Thoracic aorta (tissue), 2 donors: ENCODE data around the gene ATP6V0B. TPM values are rescaled to one million over a fixed set of nuclear protein-coding genes. Genes with fewer than 3 reads are reported as not detected.

Source experiments
- ATAC-seq: fragments of 150-250 bp; one replicate; pipeline ENCODE4 v1.8.0; 2017; ENCODE audit warnings: low read depth; ENCODE audit not compliant: insufficient number of reproducible peaks, low FRiP score
- DNase-seq: peaks from one replicate; pipeline ENCODE4 v3.0.0-alpha.2; 2020; ENCODE audit warnings: low spot score
- H3K27ac ChIP-seq, 2 donors: fragments of 200-600 bp; sonication (generic); 1 replicate in 1 of 2; 2 replicates in 1 of 2; pipeline ENCODE4 v1.5.1; 2016; ENCODE audit warnings: mild to moderate bottlenecking in 2 of 2, moderate library complexity in 2 of 2
- H3K27me3 ChIP-seq: fragments of 200-600 bp; sonication (generic); replicated peaks from 2 replicates; pipeline ENCODE4 v1.6.0; 2016; ENCODE audit warnings: mild to moderate bottlenecking; ENCODE audit not compliant: insufficient read depth
- H3K36me3 ChIP-seq: fragments of 200-600 bp; sonication (generic); one replicate; pipeline ENCODE4 v1.5.1; 2016
- H3K4me1 ChIP-seq, 2 donors: fragments of 200-600 bp; sonication (generic); 1 replicate in 1 of 2; 2 replicates in 1 of 2; pipeline versions ENCODE4 v1.5.1 to v1.6.0; 2016; ENCODE audit warnings: low read depth in 2 of 2, mild to moderate bottlenecking in 1 of 2; ENCODE audit not compliant: control insufficient read depth in 1 of 2
- H3K4me3 ChIP-seq: fragments of 200-600 bp; sonication (generic); 2 replicates; pipeline ENCODE4 v1.5.1; 2016; ENCODE audit warnings: mild to moderate bottlenecking
- H3K9me3 ChIP-seq: fragments of 200-600 bp; sonication (generic); 2 replicates; pipeline ENCODE4 v1.5.1; 2016
- total RNA-seq, 2 donors: library from RNA; depleted of rRNA; stranded (reverse); fragments of >200 nt; gene quantifications; one replicate each; pipeline versions ENCODE4 v1.1.0 to v1.2.3, GENCODE V29; 2016
- TF ChIP-seq, protein P1 (sequence below): fragments of 200-600 bp; sonication (generic); IDR thresholded peaks from one replicate; pipeline ENCODE4 v1.5.1; 2019; ENCODE audit warnings: antibody characterized with exemption

ATP6V0B gene
- total RNA-seq, 2 donors from 2014 or later = 72.3 to 136 TPM

DNA sequence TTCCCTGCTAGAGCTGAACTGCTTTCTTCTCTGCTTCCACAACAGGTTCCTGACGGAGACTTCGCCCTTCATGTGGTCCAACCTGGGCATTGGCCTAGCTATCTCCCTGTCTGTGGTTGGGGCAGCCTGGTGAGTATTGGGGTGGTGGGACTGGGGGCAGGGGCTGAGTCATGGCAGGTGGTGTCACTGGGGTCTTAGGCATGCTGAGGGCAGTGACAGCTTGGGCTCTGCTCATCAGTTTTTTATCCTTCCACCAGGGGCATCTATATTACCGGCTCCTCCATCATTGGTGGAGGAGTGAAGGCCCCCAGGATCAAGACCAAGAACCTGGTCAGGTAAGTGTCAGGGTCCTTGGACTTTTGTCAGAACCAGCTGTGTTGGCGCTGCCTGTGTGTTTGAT, 1.3 kb downstream of the ATP6V0B start:
- H3K36me3 ChIP-seq = peaks cover 17% of the 10 kb centered on the region
- DNase-seq (no peak), ATAC-seq (no peak)
- H3K4me1 ChIP-seq = peaks cover 29 to 55% of the 10 kb centered on the region in 2 donors
- H3K4me3 ChIP-seq = peak overlapping the region; percentile 85
- H3K27me3 ChIP-seq = no peaks in the 10 kb centered on the region
- H3K9me3 ChIP-seq = no peaks in the 10 kb centered on the region
- H3K27ac ChIP-seq = peak overlapping the region in 1 of 2 donors; percentile 86
- TF ChIP-seq, protein P1, sequence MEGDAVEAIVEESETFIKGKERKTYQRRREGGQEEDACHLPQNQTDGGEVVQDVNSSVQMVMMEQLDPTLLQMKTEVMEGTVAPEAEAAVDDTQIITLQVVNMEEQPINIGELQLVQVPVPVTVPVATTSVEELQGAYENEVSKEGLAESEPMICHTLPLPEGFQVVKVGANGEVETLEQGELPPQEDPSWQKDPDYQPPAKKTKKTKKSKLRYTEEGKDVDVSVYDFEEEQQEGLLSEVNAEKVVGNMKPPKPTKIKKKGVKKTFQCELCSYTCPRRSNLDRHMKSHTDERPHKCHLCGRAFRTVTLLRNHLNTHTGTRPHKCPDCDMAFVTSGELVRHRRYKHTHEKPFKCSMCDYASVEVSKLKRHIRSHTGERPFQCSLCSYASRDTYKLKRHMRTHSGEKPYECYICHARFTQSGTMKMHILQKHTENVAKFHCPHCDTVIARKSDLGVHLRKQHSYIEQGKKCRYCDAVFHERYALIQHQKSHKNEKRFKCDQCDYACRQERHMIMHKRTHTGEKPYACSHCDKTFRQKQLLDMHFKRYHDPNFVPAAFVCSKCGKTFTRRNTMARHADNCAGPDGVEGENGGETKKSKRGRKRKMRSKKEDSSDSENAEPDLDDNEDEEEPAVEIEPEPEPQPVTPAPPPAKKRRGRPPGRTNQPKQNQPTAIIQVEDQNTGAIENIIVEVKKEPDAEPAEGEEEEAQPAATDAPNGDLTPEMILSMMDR = no peak

DNA sequence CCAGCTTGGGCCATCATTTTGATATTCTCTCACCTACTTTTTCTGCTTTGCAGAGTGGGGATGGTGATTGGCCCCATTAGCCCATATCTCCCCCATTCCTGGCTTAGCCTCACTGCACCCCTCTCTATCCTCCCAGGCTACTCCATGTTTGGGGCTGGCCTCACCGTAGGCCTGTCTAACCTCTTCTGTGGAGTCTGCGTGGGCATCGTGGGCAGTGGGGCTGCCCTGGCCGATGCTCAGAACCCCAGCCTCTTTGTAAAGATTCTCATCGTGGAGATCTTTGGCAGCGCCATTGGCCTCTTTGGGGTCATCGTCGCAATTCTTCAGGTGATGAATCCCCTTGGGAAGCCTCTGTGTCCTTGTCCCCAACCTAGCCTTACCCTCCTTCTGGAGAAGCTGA, 2.1 kb downstream of the ATP6V0B start:
- no peaks in the 10 kb centered on the region for H3K27me3 ChIP-seq
- no peak overlapping the region for H3K27ac ChIP-seq
- TF ChIP-seq, protein P1 = no peak
- H3K9me3 ChIP-seq = no peaks in the 10 kb centered on the region
- DNase-seq = no peak
- H3K36me3 ChIP-seq = peaks cover 17% of the 10 kb centered on the region
- no peak overlapping the region for H3K4me3 ChIP-seq
- peaks cover 29 to 52% of the 10 kb centered on the region in 2 donors for H3K4me1 ChIP-seq
- no peak for ATAC-seq

DNA sequence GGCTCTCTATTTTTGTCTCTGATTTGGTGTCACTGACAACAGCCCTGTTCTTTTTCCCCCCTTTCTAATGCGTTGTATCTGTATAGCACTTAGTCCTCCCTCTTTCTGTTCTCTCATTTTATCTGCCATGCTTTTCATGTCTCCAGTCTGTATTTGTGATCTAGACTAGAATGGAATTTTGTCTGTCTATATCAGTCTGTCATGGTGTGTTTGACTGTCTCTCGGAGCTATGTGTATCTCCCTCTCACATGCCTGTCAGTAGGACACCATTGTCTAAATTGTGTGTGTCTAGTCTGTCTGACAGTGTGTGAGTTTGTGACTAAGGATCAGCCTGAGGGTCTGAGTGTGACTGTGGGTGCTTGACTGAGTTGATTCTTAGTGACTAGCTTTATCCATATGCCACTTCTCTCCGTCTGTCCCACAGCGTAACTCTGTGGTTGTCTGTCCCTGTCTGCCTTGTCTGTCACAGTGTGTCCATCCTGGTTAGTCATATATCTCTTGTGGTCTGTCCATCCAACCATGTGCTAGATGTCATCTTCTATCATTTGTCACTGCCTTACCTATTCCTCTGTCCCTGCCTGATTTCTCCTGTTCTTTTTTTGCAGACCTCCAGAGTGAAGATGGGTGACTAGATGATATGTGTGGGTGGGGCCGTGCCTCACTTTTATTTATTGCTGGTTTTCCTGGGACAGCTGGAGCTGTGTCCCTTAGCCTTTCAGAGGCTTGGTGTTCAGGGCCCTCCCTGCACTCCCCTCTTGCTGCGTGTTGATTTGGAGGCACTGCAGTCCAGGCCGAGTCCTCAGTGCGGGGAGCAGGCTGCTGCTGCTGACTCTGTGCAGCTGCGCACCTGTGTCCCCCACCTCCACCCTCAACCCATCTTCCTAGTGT, 2.9 kb downstream of the ATP6V0B start:
- H3K27me3 ChIP-seq = no peaks in the 10 kb centered on the region
- TF ChIP-seq, protein P1 = no peak
- peaks cover 29 to 52% of the 10 kb centered on the region in 2 donors for H3K4me1 ChIP-seq
- peaks cover 11% of the 10 kb centered on the region for H3K36me3 ChIP-seq
- no peak overlapping the region for H3K4me3 ChIP-seq
- ATAC-seq (no peak), DNase-seq (no peak)
- no peak overlapping the region for H3K27ac ChIP-seq
- H3K9me3 ChIP-seq = no peaks in the 10 kb centered on the region

DNA sequence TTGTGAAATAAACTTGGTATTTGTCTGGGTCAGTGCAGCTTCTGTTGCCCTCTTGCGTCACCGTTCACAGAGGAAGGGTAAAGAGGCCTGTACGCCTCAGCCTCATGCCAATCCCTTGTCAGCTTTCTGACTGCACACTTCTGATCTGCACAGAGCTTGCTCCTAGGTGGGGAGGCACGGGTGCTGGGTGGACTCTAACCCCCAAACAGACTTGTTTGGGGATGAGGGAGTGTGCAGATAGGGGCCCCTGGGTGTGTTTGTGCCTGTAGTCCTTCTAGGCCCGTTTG, 3.4 kb downstream of the ATP6V0B start:
- DNase-seq (no peak), ATAC-seq (no peak)
- H3K4me3 ChIP-seq = peak overlapping the region; percentile 77
- H3K4me1 ChIP-seq = peaks cover 29 to 52% of the 10 kb centered on the region in 2 donors
- H3K27me3 ChIP-seq = no peaks in the 10 kb centered on the region
- H3K27ac ChIP-seq = no peak overlapping the region
- H3K9me3 ChIP-seq = no peaks in the 10 kb centered on the region
- H3K36me3 ChIP-seq = peaks cover 11% of the 10 kb centered on the region
- TF ChIP-seq, protein P1 = no peak

DNA sequence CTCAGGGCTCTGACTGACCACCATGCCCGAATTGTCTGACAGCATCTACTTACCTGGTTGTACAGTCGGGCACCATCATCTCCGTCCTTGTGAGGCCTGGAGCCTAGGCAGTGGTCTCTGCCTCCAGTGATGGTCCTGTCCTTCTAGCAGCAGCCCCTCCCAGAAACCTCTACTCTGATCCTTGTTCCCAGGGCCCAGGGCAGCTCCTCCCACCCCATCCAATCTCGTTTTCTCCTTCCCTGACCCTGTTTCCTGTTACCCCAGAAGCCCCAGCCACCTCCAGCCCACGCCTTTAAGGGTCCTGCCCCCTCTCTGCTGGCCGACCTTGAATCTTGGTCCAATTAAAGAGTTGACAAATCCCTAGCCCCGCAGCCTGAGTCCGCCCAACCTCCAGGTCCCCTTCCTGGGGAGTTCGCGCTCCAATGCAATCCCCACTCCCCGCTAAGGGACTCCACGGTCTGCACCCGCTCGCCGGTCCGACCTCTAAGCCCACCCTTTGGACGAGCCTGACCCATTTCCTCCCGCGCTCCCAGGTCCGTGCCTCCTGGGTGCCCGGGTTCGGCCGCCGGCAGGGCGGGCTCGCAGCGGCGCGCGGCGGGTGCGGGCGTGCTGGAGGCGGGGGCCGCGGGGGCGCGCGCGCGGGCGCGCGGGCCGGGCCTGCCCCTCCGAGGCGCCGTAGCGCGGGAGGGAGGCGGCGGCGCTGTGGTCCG, 3.9 kb downstream of the ATP6V0B start, which contains the start of gene B4GALT2:
Gene B4GALT2, plus strand, starts transcription at position 660 of the 710 bp plus-strand sequence. CDS start 1,951 bp downstream, outside the sequence.
- H3K27me3 ChIP-seq = no peaks in the 10 kb centered on the region
- H3K4me3 ChIP-seq = peak within 1 kb of the TSS; percentile 82
- peaks cover 29 to 52% of the 10 kb centered on the region in 2 donors for H3K4me1 ChIP-seq
- H3K27ac ChIP-seq = peak within 1 kb of the TSS; percentile 9 to 34
- TF ChIP-seq, protein P1 = no peak
- H3K36me3 ChIP-seq = peaks cover 11% of the 10 kb centered on the region
- no peak for ATAC-seq
- H3K9me3 ChIP-seq = no peaks in the 10 kb centered on the region
- no peak for DNase-seq
